Cardiac fibroblast (primary cell): ENCODE data around the gene MED31.
A peak's percentile ranks its signal among the peaks of the same experiment; 100 is the strongest.

Experiments
- DNase-seq, 2 donors: peaks; one replicate each; pipeline versions ENCODE4 v3.0.0 to v3.0.0-alpha.2; 2010; ENCODE audit warnings: low read depth in 2 of 2
- H3K4me3 ChIP-seq, 2 donors: replicated peaks in 1 of 2; 1 replicate in 1 of 2; 2 replicates in 1 of 2; pipeline ENCODE4 v1.5.1; 2011; ENCODE audit warnings: low read depth in 2 of 2, low read length in 2 of 2, mild to moderate bottlenecking in 2 of 2, moderate library complexity in 1 of 2
- CTCF ChIP-seq: IDR thresholded peaks from one replicate; pipeline ENCODE4 v1.5.1; 2011; ENCODE audit warnings: low read depth, mild to moderate bottlenecking, low read length, inconsistent platforms

The MED31 gene

GRCh38 chr17:6651354-6651918 lies at the start of gene MED31, which contains the start of gene C17orf100:
MED31 (minus strand) TSS chr17:6651605; CDS start chr17:6651528, 77 bp downstream.
C17orf100 (plus strand) TSS chr17:6651762; CDS start chr17:6651914, 152 bp downstream.
- peak within 1 kb of the TSS; percentile 83 to 98 for H3K4me3 ChIP-seq
- peak; percentile 92 to 93 for DNase-seq
- TF ChIP-seq CTCF = no peak

- no peak for TF ChIP-seq CTCF
- no peak for DNase-seq
- no peak overlapping the region for H3K4me3 ChIP-seq
Observed at GRCh38 chr17:6700948-6701307, 49.5 kb upstream of the MED31 start.

- no peak overlapping the region for H3K4me3 ChIP-seq
- DNase-seq = no peak
- TF ChIP-seq CTCF = no peak
Observed at GRCh38 chr17:6699997-6700947, 48.9 kb upstream of the MED31 start.

- no peak overlapping the region for H3K4me3 ChIP-seq
- TF ChIP-seq CTCF = no peak
- no peak for DNase-seq
Observed at GRCh38 chr17:6698004-6698403, 46.6 kb upstream of the MED31 start.

- TF ChIP-seq CTCF = no peak
- DNase-seq = no peak
- H3K4me3 ChIP-seq = no peak overlapping the region
Observed at GRCh38 chr17:6696906-6697305, 45.5 kb upstream of the MED31 start.

GRCh38 chr17:6695565-6695964 lies 44.2 kb upstream of the MED31 start:
- TF ChIP-seq CTCF = no peak
- no peak overlapping the region for H3K4me3 ChIP-seq
- DNase-seq = no peak
